ENCODE results near the gene MLST8. TPM values are rescaled to one million over a fixed set of nuclear protein-coding genes. Genes with fewer than 3 reads are reported as not detected.

MLST8 gene
- polyA plus RNA-seq, 2 donors = 27.8 to 38.3 TPM

GRCh38 chr16:2186505-2186904 is 18.7 kb upstream of the MLST8 start:
- no peaks in the 10 kb centered on the region for H3K27me3 ChIP-seq (ENCODE audit: control insufficient read depth in 1 of 2, insufficient read depth in 2 of 2, low read length in 2 of 2)
- H3K27ac ChIP-seq (ENCODE audit: low read depth in 2 of 2, low read length in 1 of 2) = no peak overlapping the region
- peaks cover 0 to 3% of the 10 kb centered on the region in 2 donors for H3K9me3 ChIP-seq (ENCODE audit: control insufficient read depth in 2 of 2, insufficient read depth in 1 of 2, low read depth in 1 of 2, low read length in 1 of 2)
- H3K4me3 ChIP-seq (ENCODE audit: low read depth in 1 of 2, low read length in 2 of 2) = no peak overlapping the region
- H3K36me3 ChIP-seq (ENCODE audit: control insufficient read depth in 2 of 2, insufficient read depth in 2 of 2, low read length in 1 of 2) = no peaks in the 10 kb centered on the region
- H3K4me1 ChIP-seq (ENCODE audit: control insufficient read depth in 2 of 2, insufficient read depth in 2 of 2, low read length in 1 of 2) = peaks cover 0 to 7% of the 10 kb centered on the region in 2 donors
- WGBS, 2 donors = 88 to 93% methylated on average over 20 of the region's 20 CpGs

- Histone ChIP-seq H3K9me3 (ENCODE audit: control insufficient read depth in 2 of 2, insufficient read depth in 1 of 2, low read depth in 1 of 2, low read length in 1 of 2) (peaks cover 0 to under 1% of the 10 kb centered on the region in 2 donors), H3K27me3 (ENCODE audit: control insufficient read depth in 1 of 2, insufficient read depth in 2 of 2, low read length in 2 of 2) (no peaks in the 10 kb centered on the region), H3K36me3 (ENCODE audit: control insufficient read depth in 2 of 2, insufficient read depth in 2 of 2, low read length in 1 of 2) (no peaks in the 10 kb centered on the region), H3K27ac (ENCODE audit: low read depth in 2 of 2, low read length in 1 of 2) (no peak overlapping the region), H3K4me3 (ENCODE audit: low read depth in 1 of 2, low read length in 2 of 2) (no peak overlapping the region), H3K4me1 (ENCODE audit: control insufficient read depth in 2 of 2, insufficient read depth in 2 of 2, low read length in 1 of 2) (peaks cover 0 to 7% of the 10 kb centered on the region in 2 donors)
- WGBS, 2 donors = 78% methylated on average over 17 of the region's 17 CpGs
These were observed 18.0 kb upstream of the MLST8 start for GRCh38 chr16:2187212-2187611.

GRCh38 chr16:2188395-2188794 is 16.9 kb upstream of the MLST8 start:
- Histone ChIP-seq H3K9me3 (ENCODE audit: control insufficient read depth in 2 of 2, insufficient read depth in 1 of 2, low read depth in 1 of 2, low read length in 1 of 2) (no peaks in the 10 kb centered on the region), H3K4me1 (ENCODE audit: control insufficient read depth in 2 of 2, insufficient read depth in 2 of 2, low read length in 1 of 2) (peaks cover 0 to 7% of the 10 kb centered on the region in 2 donors), H3K27me3 (ENCODE audit: control insufficient read depth in 1 of 2, insufficient read depth in 2 of 2, low read length in 2 of 2) (no peaks in the 10 kb centered on the region), H3K27ac (ENCODE audit: low read depth in 2 of 2, low read length in 1 of 2) (no peak overlapping the region), H3K36me3 (ENCODE audit: control insufficient read depth in 2 of 2, insufficient read depth in 2 of 2, low read length in 1 of 2) (no peaks in the 10 kb centered on the region), H3K4me3 (ENCODE audit: low read depth in 1 of 2, low read length in 2 of 2) (no peak overlapping the region)
- 91% methylated on average over 8 of the region's 8 CpGs for WGBS, 2 donors

- Histone ChIP-seq H3K9me3 (ENCODE audit: control insufficient read depth in 2 of 2, insufficient read depth in 1 of 2, low read depth in 1 of 2, low read length in 1 of 2) (no peaks in the 10 kb centered on the region), H3K27me3 (ENCODE audit: control insufficient read depth in 1 of 2, insufficient read depth in 2 of 2, low read length in 2 of 2) (no peaks in the 10 kb centered on the region), H3K36me3 (ENCODE audit: control insufficient read depth in 2 of 2, insufficient read depth in 2 of 2, low read length in 1 of 2) (no peaks in the 10 kb centered on the region), H3K27ac (ENCODE audit: low read depth in 2 of 2, low read length in 1 of 2) (no peak overlapping the region), H3K4me3 (ENCODE audit: low read depth in 1 of 2, low read length in 2 of 2) (no peak overlapping the region), H3K4me1 (ENCODE audit: control insufficient read depth in 2 of 2, insufficient read depth in 2 of 2, low read length in 1 of 2) (peaks cover 0 to 7% of the 10 kb centered on the region in 2 donors)
- 89 to 93% methylated on average over 25 of the region's 25 CpGs for WGBS, 2 donors
These were observed 15.9 kb upstream of the MLST8 start for GRCh38 chr16:2189252-2189893.

- no peaks in the 10 kb centered on the region for H3K36me3 ChIP-seq (ENCODE audit: control insufficient read depth in 2 of 2, insufficient read depth in 2 of 2, low read length in 1 of 2)
- 61 to 62% methylated on average over 24 of the region's 24 CpGs for WGBS, 2 donors
- H3K27me3 ChIP-seq (ENCODE audit: control insufficient read depth in 1 of 2, insufficient read depth in 2 of 2, low read length in 2 of 2) = no peaks in the 10 kb centered on the region
- H3K4me3 ChIP-seq (ENCODE audit: low read depth in 1 of 2, low read length in 2 of 2) = no peak overlapping the region
- H3K9me3 ChIP-seq (ENCODE audit: control insufficient read depth in 2 of 2, insufficient read depth in 1 of 2, low read depth in 1 of 2, low read length in 1 of 2) = peaks cover 0 to 2% of the 10 kb centered on the region in 2 donors
- H3K27ac ChIP-seq (ENCODE audit: low read depth in 2 of 2, low read length in 1 of 2) = no peak overlapping the region
- H3K4me1 ChIP-seq (ENCODE audit: control insufficient read depth in 2 of 2, insufficient read depth in 2 of 2, low read length in 1 of 2) = peaks cover 0 to 7% of the 10 kb centered on the region in 2 donors
These were observed 15.1 kb upstream of the MLST8 start for GRCh38 chr16:2190002-2190658.

GRCh38 chr16:2190659-2191445 is 14.4 kb upstream of the MLST8 start:
- H3K9me3 ChIP-seq (ENCODE audit: control insufficient read depth in 2 of 2, insufficient read depth in 1 of 2, low read depth in 1 of 2, low read length in 1 of 2) = peaks cover 0 to 2% of the 10 kb centered on the region in 2 donors
- peaks cover 0 to 2% of the 10 kb centered on the region in 2 donors for H3K27me3 ChIP-seq (ENCODE audit: control insufficient read depth in 1 of 2, insufficient read depth in 2 of 2, low read length in 2 of 2)
- no peaks in the 10 kb centered on the region for H3K36me3 ChIP-seq (ENCODE audit: control insufficient read depth in 2 of 2, insufficient read depth in 2 of 2, low read length in 1 of 2)
- H3K27ac ChIP-seq (ENCODE audit: low read depth in 2 of 2, low read length in 1 of 2) = no peak overlapping the region
- 58 to 64% methylated on average over 24 to 25 of the region's 25 CpGs for WGBS, 2 donors
- peaks cover 2 to 12% of the 10 kb centered on the region in 2 donors for H3K4me1 ChIP-seq (ENCODE audit: control insufficient read depth in 2 of 2, insufficient read depth in 2 of 2, low read length in 1 of 2)
- no peak overlapping the region for H3K4me3 ChIP-seq (ENCODE audit: low read depth in 1 of 2, low read length in 2 of 2)

GRCh38 chr16:2191446-2191706 is 13.9 kb upstream of the MLST8 start:
- Histone ChIP-seq H3K9me3 (ENCODE audit: control insufficient read depth in 2 of 2, insufficient read depth in 1 of 2, low read depth in 1 of 2, low read length in 1 of 2) (peaks cover 0 to 2% of the 10 kb centered on the region in 2 donors), H3K27ac (ENCODE audit: low read depth in 2 of 2, low read length in 1 of 2) (no peak overlapping the region), H3K27me3 (ENCODE audit: control insufficient read depth in 1 of 2, insufficient read depth in 2 of 2, low read length in 2 of 2) (peaks cover 0 to 6% of the 10 kb centered on the region in 2 donors), H3K4me1 (ENCODE audit: control insufficient read depth in 2 of 2, insufficient read depth in 2 of 2, low read length in 1 of 2) (peaks cover 2 to 14% of the 10 kb centered on the region in 2 donors), H3K36me3 (ENCODE audit: control insufficient read depth in 2 of 2, insufficient read depth in 2 of 2, low read length in 1 of 2) (no peaks in the 10 kb centered on the region), H3K4me3 (ENCODE audit: low read depth in 1 of 2, low read length in 2 of 2) (no peak overlapping the region)
- WGBS, 2 donors = 60 to 62% methylated on average over 11 of the region's 11 CpGs

- peaks cover 0 to 6% of the 10 kb centered on the region in 2 donors for H3K27me3 ChIP-seq (ENCODE audit: control insufficient read depth in 1 of 2, insufficient read depth in 2 of 2, low read length in 2 of 2)
- H3K9me3 ChIP-seq (ENCODE audit: control insufficient read depth in 2 of 2, insufficient read depth in 1 of 2, low read depth in 1 of 2, low read length in 1 of 2) = peaks cover 0 to 2% of the 10 kb centered on the region in 2 donors
- H3K36me3 ChIP-seq (ENCODE audit: control insufficient read depth in 2 of 2, insufficient read depth in 2 of 2, low read length in 1 of 2) = no peaks in the 10 kb centered on the region
- peaks cover 2 to 14% of the 10 kb centered on the region in 2 donors for H3K4me1 ChIP-seq (ENCODE audit: control insufficient read depth in 2 of 2, insufficient read depth in 2 of 2, low read length in 1 of 2)
- WGBS, 2 donors = 41 to 43% methylated on average over 16 of the region's 16 CpGs
- no peak overlapping the region for H3K27ac ChIP-seq (ENCODE audit: low read depth in 2 of 2, low read length in 1 of 2)
- no peak overlapping the region for H3K4me3 ChIP-seq (ENCODE audit: low read depth in 1 of 2, low read length in 2 of 2)
These were observed 11.0 kb upstream of the MLST8 start for GRCh38 chr16:2194166-2194834.

GRCh38 chr16:2194852-2195321 is 10.4 kb upstream of the MLST8 start:
- Histone ChIP-seq H3K9me3 (ENCODE audit: control insufficient read depth in 2 of 2, insufficient read depth in 1 of 2, low read depth in 1 of 2, low read length in 1 of 2) (peaks cover 0 to 2% of the 10 kb centered on the region in 2 donors), H3K27ac (ENCODE audit: low read depth in 2 of 2, low read length in 1 of 2) (no peak overlapping the region), H3K4me3 (ENCODE audit: low read depth in 1 of 2, low read length in 2 of 2) (no peak overlapping the region), H3K27me3 (ENCODE audit: control insufficient read depth in 1 of 2, insufficient read depth in 2 of 2, low read length in 2 of 2) (peaks cover 0 to 6% of the 10 kb centered on the region in 2 donors), H3K36me3 (ENCODE audit: control insufficient read depth in 2 of 2, insufficient read depth in 2 of 2, low read length in 1 of 2) (no peaks in the 10 kb centered on the region), H3K4me1 (ENCODE audit: control insufficient read depth in 2 of 2, insufficient read depth in 2 of 2, low read length in 1 of 2) (peaks cover 2 to 13% of the 10 kb centered on the region in 2 donors)
- 15 to 17% methylated on average over 10 of the region's 10 CpGs for WGBS, 2 donors
